Ramos (cell line): ENCODE data around the gene DCXR.

Experiments
- in situ Hi-C: fragments of 300-500 bp; cut with MboI; formaldehyde crosslinking; loops from one replicate; pipeline ENCODE4 v1.14.3; 2022; ENCODE audit warnings: low sequenced_read_pairs; ENCODE audit not compliant: unreplicated experiment

Gene DCXR

GRCh38 chr17:82016061-82016874 is 21.2 kb downstream of the DCXR start:
- in situ Hi-C loops = no loop called here

GRCh38 chr17:82015311-82015971 is 22.1 kb downstream of the DCXR start:
- in situ Hi-C loops = no loop called here

GRCh38 chr17:82014971-82015310 is 22.6 kb downstream of the DCXR start:
- in situ Hi-C loops = no loop called here

- in situ Hi-C loops = no loop called here
Measured at GRCh38 chr17:82014432-82014831, 23.1 kb downstream of the DCXR start.

GRCh38 chr17:82013772-82014321 is 23.6 kb downstream of the DCXR start:
- in situ Hi-C loops = no loop called here

- in situ Hi-C loops = no loop called here
Measured at GRCh38 chr17:82013341-82013740, 24.2 kb downstream of the DCXR start.

GRCh38 chr17:82012640-82013295 is 24.7 kb downstream of the DCXR start:
- in situ Hi-C loops = no loop called here

GRCh38 chr17:82012261-82012639 is 25.2 kb downstream of the DCXR start:
- in situ Hi-C loops = no loop called here

GRCh38 chr17:82011617-82012187 is 25.8 kb downstream of the DCXR start:
- in situ Hi-C loops = no loop called here

GRCh38 chr17:82010575-82011525 is 26.6 kb downstream of the DCXR start:
- in situ Hi-C loops = no loop called here

- in situ Hi-C loops = no loop called here
Measured at GRCh38 chr17:82009413-82009812, 28.1 kb downstream of the DCXR start.

- in situ Hi-C loops = no loop called here
Measured at GRCh38 chr17:82008941-82009405, 28.5 kb downstream of the DCXR start.

GRCh38 chr17:82008258-82008940 is 29.1 kb downstream of the DCXR start:
- in situ Hi-C loops = no loop called here

GRCh38 chr17:82007495-82008257 is 29.8 kb downstream of the DCXR start:
- in situ Hi-C loops = no loop called here

GRCh38 chr17:82007228-82007494 is 30.3 kb downstream of the DCXR start:
- in situ Hi-C loops = no loop called here

- in situ Hi-C loops = no loop called here
Measured at GRCh38 chr17:82006468-82007227, 30.8 kb downstream of the DCXR start.

GRCh38 chr17:82005701-82006348 is 31.7 kb downstream of the DCXR start:
- in situ Hi-C loops = no loop called here
